Measurements from ENCODE around the gene BASP1. TPM values are rescaled to one million over a fixed set of nuclear protein-coding genes. Genes with fewer than 3 reads are reported as not detected.

BASP1 gene
- total RNA-seq, 2 experiments from 2014 or later: 0.70 to 0.93 TPM

GRCh38 chr5:17302106-17302505 is 84.7 kb downstream of the BASP1 start:
- no peak overlapping the region for H3K4me3 ChIP-seq (ENCODE audit: low read length)

GRCh38 chr5:17302604-17303003 is 85.2 kb downstream of the BASP1 start:
- intact Hi-C loops (cut with DNase I, micrococcal nuclease): no loop called here
- Mint-ChIP-seq H3K4me3 (no peak overlapping the region), H3K9me3 (peaks cover 3% of the 10 kb centered on the region), H3K27me3 (no peaks in the 10 kb centered on the region), H3K36me3 (ENCODE audit: low read depth) (no peaks in the 10 kb centered on the region), H3K4me1 (ENCODE audit: low read depth) (no peaks in the 10 kb centered on the region), H3K27ac (no peak overlapping the region)
- peak in 1 of 14 experiments; percentile 20 for DNase-seq
- Histone ChIP-seq H3K9me3 (ENCODE audit: control insufficient read depth in 1 of 2, insufficient read depth in 1 of 2, low read length in 2 of 2) (peaks cover 0 to 7% of the 10 kb centered on the region in 2 experiments), H3K4me1 (ENCODE audit: insufficient read depth, low read length) (no peaks in the 10 kb centered on the region), H3K27me3 (ENCODE audit: control insufficient read depth in 1 of 2, insufficient read depth in 2 of 2, low read length in 2 of 2) (no peaks in the 10 kb centered on the region), H3K4me3 (ENCODE audit: low read length) (no peak overlapping the region), H3K27ac (ENCODE audit: low read depth in 1 of 2, low read length in 2 of 2) (no peak overlapping the region), H3K36me3 (ENCODE audit: insufficient read depth, low read length) (no peaks in the 10 kb centered on the region)
- CTCF ChIA-PET: no interaction called here
- ATAC-seq (ENCODE audit: poor library complexity): no peak
- no peak for TF ChIP-seq CTCF (IDR thresholded peaks at IDR 0.05)
- POLR2A ChIA-PET: no interaction called here

More at GRCh38 chr5:17302106-17302505, 84.7 kb downstream of the BASP1 start:
- intact Hi-C loops (cut with DNase I, micrococcal nuclease): no loop called here
- Mint-ChIP-seq H3K27me3 (no peaks in the 10 kb centered on the region), H3K9me3 (no peaks in the 10 kb centered on the region), H3K4me1 (ENCODE audit: low read depth) (no peaks in the 10 kb centered on the region), H3K36me3 (ENCODE audit: low read depth) (no peaks in the 10 kb centered on the region), H3K27ac (no peak overlapping the region), H3K4me3 (no peak overlapping the region)
- ChIA-PET POLR2A (no interaction called here), CTCF (no interaction called here)
- TF ChIP-seq CTCF (IDR thresholded peaks at IDR 0.05): no peak
- no peaks in the 10 kb centered on the region for H3K4me1 ChIP-seq (ENCODE audit: insufficient read depth, low read length)
- H3K36me3 ChIP-seq (ENCODE audit: insufficient read depth, low read length): no peaks in the 10 kb centered on the region
- no peak overlapping the region for H3K27ac ChIP-seq (ENCODE audit: low read depth in 1 of 2, low read length in 2 of 2)
- ATAC-seq (ENCODE audit: poor library complexity): no peak
- DNase-seq: peak in 2 of 14 experiments; percentile 46 to 62
- no peaks in the 10 kb centered on the region for H3K27me3 ChIP-seq (ENCODE audit: control insufficient read depth in 1 of 2, insufficient read depth in 2 of 2, low read length in 2 of 2)
- peaks cover 0 to 7% of the 10 kb centered on the region in 2 experiments for H3K9me3 ChIP-seq (ENCODE audit: control insufficient read depth in 1 of 2, insufficient read depth in 1 of 2, low read length in 2 of 2)

GRCh38 chr5:17304282-17304681 is 86.9 kb downstream of the BASP1 start:
- Histone ChIP-seq H3K27me3 (ENCODE audit: control insufficient read depth in 1 of 2, insufficient read depth in 2 of 2, low read length in 2 of 2) (no peaks in the 10 kb centered on the region), H3K9me3 (ENCODE audit: control insufficient read depth in 1 of 2, insufficient read depth in 1 of 2, low read length in 2 of 2) (peaks cover 0 to 7% of the 10 kb centered on the region in 2 experiments), H3K27ac (ENCODE audit: low read depth in 1 of 2, low read length in 2 of 2) (no peak overlapping the region), H3K4me3 (ENCODE audit: low read length) (no peak overlapping the region), H3K4me1 (ENCODE audit: insufficient read depth, low read length) (no peaks in the 10 kb centered on the region), H3K36me3 (ENCODE audit: insufficient read depth, low read length) (no peaks in the 10 kb centered on the region)
- no peak for TF ChIP-seq CTCF (IDR thresholded peaks at IDR 0.05)
- Mint-ChIP-seq H3K9me3 (peaks cover 3% of the 10 kb centered on the region), H3K4me3 (no peak overlapping the region), H3K27ac (no peak overlapping the region), H3K4me1 (ENCODE audit: low read depth) (no peaks in the 10 kb centered on the region), H3K27me3 (no peaks in the 10 kb centered on the region), H3K36me3 (ENCODE audit: low read depth) (no peaks in the 10 kb centered on the region)
- ATAC-seq (ENCODE audit: poor library complexity) (no peak), DNase-seq (peak in 2 of 14 experiments; percentile 10 to 21)
- POLR2A ChIA-PET: no interaction called here
- intact Hi-C loops (cut with DNase I, micrococcal nuclease): no loop called here
- CTCF ChIA-PET: no interaction called here

All from CD4-positive, alpha-beta T cell (primary cell).